SK-N-SH treated with all-trans-retinoic acid at 6 μM for 48 hours (cell line): ENCODE results near the gene DENND1A.
"Not testable (repeated sequence)": the region's sequence is repeated elsewhere in the genome, so short reads cannot be mapped to it uniquely, and the experiment has no call there.

ENCODE experiments used
- ATAC-seq: fragments of 200-7000 bp; cut with Tn5 transposase; 3 replicates; pipeline ENCODE4 v1.9.1; 2020; ENCODE audit warnings: mild to moderate bottlenecking, moderate library complexity
- ARNTL ChIP-seq: fragments of 450-650 bp; formaldehyde crosslinking; IDR thresholded peaks from 2 replicates; pipeline ENCODE4 v1.5.0; 2020; ENCODE audit warnings: low read depth, mild to moderate bottlenecking, moderate library complexity, borderline replicate concordance
- BACH2 ChIP-seq: fragments of 250-450 bp; sonication (Bioruptor Pico); IDR thresholded peaks from 2 replicates; pipeline ENCODE4 v1.9.0; 2021; ENCODE audit warnings: mild to moderate bottlenecking, borderline replicate concordance
- CREB5 ChIP-seq: fragments of 250-450 bp; sonication (Bioruptor Pico); IDR thresholded peaks from 2 replicates; pipeline ENCODE4 v1.5.1; 2020; ENCODE audit warnings: low read depth, mild to moderate bottlenecking, moderate library complexity
- CSDC2 ChIP-seq: fragments of 250-450 bp; sonication (Bioruptor Pico); IDR thresholded peaks from 2 replicates; pipeline ENCODE4 v1.5.0; 2020; ENCODE audit warnings: mild to moderate bottlenecking, moderate library complexity
- CSRNP3 ChIP-seq: fragments of 250-450 bp; sonication (Bioruptor Pico); IDR thresholded peaks from 2 replicates; pipeline ENCODE4 v1.5.1; 2021; ENCODE audit warnings: mild to moderate bottlenecking, moderate library complexity
- ISL1 ChIP-seq: fragments of 250-450 bp; sonication (Bioruptor Pico); IDR thresholded peaks from 2 replicates; pipeline ENCODE4 v2.1.2; 2022; ENCODE audit warnings: mild to moderate bottlenecking, moderate library complexity
- OSR1 ChIP-seq: fragments of 250-450 bp; sonication (Bioruptor Pico); IDR thresholded peaks from 2 replicates; pipeline ENCODE4 v1.8.0; 2022; ENCODE audit warnings: moderate library complexity, mild to moderate bottlenecking, inconsistent platforms
- PATZ1 ChIP-seq: fragments of 250-450 bp; sonication (Bioruptor Pico); IDR thresholded peaks from 2 replicates; pipeline ENCODE4 v1.8.0; 2020; ENCODE audit warnings: mild to moderate bottlenecking, moderate library complexity, borderline replicate concordance
- POU6F1 ChIP-seq: fragments of 250-450 bp; sonication (Bioruptor Pico); IDR thresholded peaks from 2 replicates; pipeline ENCODE4 v1.8.0; 2021; ENCODE audit warnings: low read depth, mild to moderate bottlenecking, moderate library complexity, borderline replicate concordance
- PPARA ChIP-seq: fragments of 250-450 bp; sonication (Bioruptor Pico); IDR thresholded peaks from 2 replicates; pipeline ENCODE4 v1.5.0; 2020; ENCODE audit warnings: mild to moderate bottlenecking, borderline replicate concordance
- RARB ChIP-seq: fragments of 250-450 bp; sonication (Bioruptor Pico); IDR thresholded peaks from 2 replicates; pipeline ENCODE4 v1.8.0; 2021; ENCODE audit warnings: mild to moderate bottlenecking, moderate library complexity
- SNAI2 ChIP-seq: fragments of 250-450 bp; sonication (Bioruptor Pico); IDR thresholded peaks from 2 replicates; pipeline ENCODE4 v1.5.0; 2020; ENCODE audit warnings: mild to moderate bottlenecking, moderate library complexity
- TCF4 ChIP-seq: fragments of 250-450 bp; sonication (Bioruptor Pico); IDR thresholded peaks from 2 replicates; pipeline ENCODE4 v1.8.0; 2021; ENCODE audit warnings: mild to moderate bottlenecking, moderate library complexity, borderline replicate concordance
- TOX ChIP-seq: fragments of 250-450 bp; sonication (Bioruptor Pico); IDR thresholded peaks from 2 replicates; pipeline ENCODE4 v1.8.0; 2021; ENCODE audit warnings: mild to moderate bottlenecking, moderate library complexity, borderline replicate concordance
- TSHZ2 ChIP-seq: fragments of 250-450 bp; sonication (Bioruptor Pico); IDR thresholded peaks from 2 replicates; pipeline ENCODE4 v1.5.0; 2020; ENCODE audit warnings: mild to moderate bottlenecking, moderate library complexity
- ZC3H10 ChIP-seq: fragments of 250-450 bp; sonication (Bioruptor Pico); IDR thresholded peaks from 2 replicates; pipeline ENCODE4 v1.5.1; 2021; ENCODE audit warnings: mild to moderate bottlenecking, moderate library complexity
- ZFP3 ChIP-seq: fragments of 250-450 bp; sonication (Bioruptor Pico); IDR thresholded peaks from 2 replicates; pipeline ENCODE4 v1.5.0; 2020; ENCODE audit warnings: mild to moderate bottlenecking, moderate library complexity
- ZFP30 ChIP-seq: fragments of 450-650 bp; formaldehyde crosslinking; IDR thresholded peaks from 2 replicates; pipeline ENCODE4 v1.5.0; 2022; ENCODE audit warnings: mild to moderate bottlenecking, moderate library complexity
- ZNF565 ChIP-seq: fragments of 450-650 bp; formaldehyde crosslinking; conservative IDR thresholded peaks from 2 replicates; pipeline ENCODE4 v1.5.0; 2020; ENCODE audit warnings: low read depth, mild to moderate bottlenecking, moderate library complexity
- ZNF70 ChIP-seq: fragments of 450-650 bp; formaldehyde crosslinking; IDR thresholded peaks from 2 replicates; pipeline ENCODE4 v1.5.0; 2020; ENCODE audit warnings: mild to moderate bottlenecking, moderate library complexity
- ZNF8 ChIP-seq: fragments of 450-650 bp; formaldehyde crosslinking; IDR thresholded peaks from 2 replicates; pipeline ENCODE4 v1.5.0; 2020; ENCODE audit warnings: mild to moderate bottlenecking, moderate library complexity

The DENND1A gene

GRCh38 chr9:123911024-123911423 lies 18.9 kb downstream of the DENND1A start:
- TF ChIP-seq ARNTL (no peak), OSR1 (CRISPR knock-in tag) (no peak), ZNF565 (CRISPR knock-in tag) (no peak), TSHZ2 (no peak), PATZ1 (CRISPR knock-in tag) (no peak), BACH2 (no peak), TOX (CRISPR knock-in tag) (no peak), ZC3H10 (CRISPR knock-in tag) (no peak), ZFP30 (CRISPR knock-in tag) (no peak), TCF4 (CRISPR knock-in tag) (no peak), RARB (CRISPR knock-in tag) (no peak), ZFP3 (CRISPR knock-in tag) (no peak), SNAI2 (CRISPR knock-in tag) (no peak), ISL1 (CRISPR knock-in tag) (no peak), CREB5 (CRISPR knock-in tag) (no peak)
- ATAC-seq = no peak

GRCh38 chr9:123909192-123909591 lies 20.7 kb downstream of the DENND1A start:
- not testable (repeated sequence) for ATAC-seq

- ATAC-seq = not testable (repeated sequence)
Observed at GRCh38 chr9:123903550-123903949, 26.4 kb downstream of the DENND1A start.

- ATAC-seq = no peak
- TF ChIP-seq ZNF8 (CRISPR knock-in tag) (no peak), PPARA (CRISPR knock-in tag) (no peak), PATZ1 (CRISPR knock-in tag) (no peak), CSDC2 (CRISPR knock-in tag) (no peak), CSRNP3 (no peak), POU6F1 (CRISPR knock-in tag) (no peak), CREB5 (CRISPR knock-in tag) (no peak), TCF4 (CRISPR knock-in tag) (no peak), ZFP30 (CRISPR knock-in tag) (no peak), ISL1 (CRISPR knock-in tag) (no peak), BACH2 (no peak), ARNTL (no peak), ZNF70 (CRISPR knock-in tag) (no peak), ZC3H10 (CRISPR knock-in tag) (no peak), TSHZ2 (no peak)
Observed at GRCh38 chr9:123894822-123895221, 35.1 kb downstream of the DENND1A start.
